GM12878 (cell line): ENCODE data around the gene SYNGR3. TPM values are rescaled to one million over a fixed set of nuclear protein-coding genes. Genes with fewer than 3 reads are reported as not detected.
A peak's percentile ranks its signal among the peaks of the same experiment; 100 is the strongest.

Source experiments
- ATAC-seq: fragments of 200-7000 bp; cut with Tn5 transposase; 3 replicates; pipeline ENCODE4 v1.9.1; 2020; ENCODE audit warnings: mild to moderate bottlenecking, moderate library complexity
- BruUV-seq: library from RNA; stranded (reverse); fragments of 400-500 nt; replicated peaks from 2 replicates; lab custom pipeline; 2021; lab: Mats Ljungman, UMichigan
- CTCF ChIA-PET: fragments of 300-600 bp; sonication (Branson Sonifier 250); formaldehyde crosslinking; extraction: SDS; loops from one replicate; lab custom pipeline; 2021; ENCODE audit warnings: inconsistent platforms; lab: Yijun Ruan, JAX
- POLR2A ChIA-PET: fragments of 350-600 bp; formaldehyde crosslinking; extraction: SDS; loops from one replicate; lab custom pipeline; 2021; ENCODE audit warnings: inconsistent platforms; lab: Charles Lee
- RAD21 ChIA-PET: fragments of 300-600 bp; sonication (Branson Sonifier 250); formaldehyde crosslinking; loops from one replicate; lab custom pipeline; 2023; ENCODE audit warnings: antibody characterized with exemption; ENCODE audit not compliant: unreplicated experiment; lab: Charles Lee
- SMC1A ChIA-PET: fragments of 300-600 bp; sonication (Branson Sonifier 250); formaldehyde crosslinking; loops from one replicate; lab custom pipeline; 2023; ENCODE audit not compliant: unreplicated experiment, uncharacterized antibody; lab: Charles Lee
- DNase-seq: peaks from one replicate; pipeline ENCODE4 v3.0.0-alpha.2; 2011; ENCODE audit warnings: low read depth, low spot score
- FAIRE-seq: peaks from 3 replicates; lab custom pipeline; 2011; peaks lifted over from hg19 to GRCh38; lab: Jason Lieb, UNC
- H2AFZ ChIP-seq: 2 replicates; pipeline ENCODE4 v1.6.0; 2011; ENCODE audit warnings: low read depth, low read length, control low read depth; ENCODE audit not compliant: control insufficient read depth
- H3K27ac ChIP-seq: 2 replicates; pipeline ENCODE4 v1.5.1; 2011; ENCODE audit warnings: control low read depth; ENCODE audit not compliant: control insufficient read depth, insufficient read depth
- H3K27me3 ChIP-seq, 2 experiments: replicated peaks in 1 of 2; 2 replicates each; pipeline versions ENCODE4 v1.6.0 to v1.6.1; 2011; ENCODE audit warnings: low read length in 1 of 2; ENCODE audit not compliant: control insufficient read depth in 2 of 2, insufficient read depth in 2 of 2
- H3K36me3 ChIP-seq, 2 experiments: 2 replicates each; pipeline ENCODE4 v1.5.1; 2011; ENCODE audit warnings: low read length in 1 of 2; ENCODE audit not compliant: control insufficient read depth in 2 of 2, insufficient read depth in 2 of 2
- H3K4me1 ChIP-seq: 2 replicates; pipeline ENCODE4 v1.6.1; 2011; ENCODE audit warnings: mild to moderate bottlenecking, low read length, moderate library complexity, mixed read lengths; ENCODE audit not compliant: control insufficient read depth, insufficient read depth
- H3K4me2 ChIP-seq: 2 replicates; pipeline ENCODE4 v1.6.0; 2011; ENCODE audit warnings: control low read depth; ENCODE audit not compliant: control insufficient read depth, insufficient read depth
- H3K4me3 ChIP-seq: fragments of 200-600 bp; sonication (generic); 2 replicates; pipeline ENCODE4 v1.5.1; 2016
- H3K79me2 ChIP-seq: 2 replicates; pipeline ENCODE4 v1.6.0; 2011; ENCODE audit warnings: low read length; ENCODE audit not compliant: control insufficient read depth, insufficient read depth
- H3K9ac ChIP-seq: 2 replicates; pipeline ENCODE4 v1.8.0; 2011; ENCODE audit warnings: low read length, control low read depth, mixed read lengths; ENCODE audit not compliant: control insufficient read depth, insufficient read depth
- H3K9me3 ChIP-seq: replicated peaks from 3 replicates; pipeline ENCODE4 v1.5.1; 2011; ENCODE audit warnings: mild to moderate bottlenecking, low read length; ENCODE audit not compliant: control insufficient read depth, insufficient read depth
- H4K20me1 ChIP-seq: 2 replicates; pipeline ENCODE4 v1.6.0; 2011; ENCODE audit not compliant: control insufficient read depth, insufficient read depth
- GABPA ChIP-seq: IDR thresholded peaks from 2 replicates; pipeline ENCODE4 v1.6.1; 2014; ENCODE audit warnings: antibody characterized with exemption, low read depth, mild to moderate bottlenecking, inconsistent platforms
- MYC ChIP-seq: IDR thresholded peaks from 2 replicates; pipeline ENCODE4 v1.6.1; 2011; ENCODE audit warnings: mild to moderate bottlenecking, low read length, moderate library complexity, inconsistent platforms; ENCODE audit not compliant: insufficient read depth, insufficient replicate concordance, insufficient read length, severe bottlenecking
- RUNX3 ChIP-seq: IDR thresholded peaks from 2 replicates; pipeline ENCODE4 v1.6.1; 2012; ENCODE audit warnings: low read length, inconsistent platforms
- SREBF1 ChIP-seq: IDR thresholded peaks from 2 replicates; pipeline ENCODE4 v1.6.1; 2012; ENCODE audit warnings: mild to moderate bottlenecking, low read length
- TAF1 ChIP-seq: IDR thresholded peaks from 2 replicates; pipeline ENCODE4 v1.6.1; 2011; ENCODE audit warnings: mild to moderate bottlenecking, low read depth, low read length, borderline replicate concordance
- USF2 ChIP-seq: IDR thresholded peaks from 2 replicates; pipeline ENCODE4 v1.6.1; 2011; ENCODE audit warnings: low read depth, low read length, improper control_type of control experiment, borderline replicate concordance
- ZBED1 ChIP-seq: IDR thresholded peaks from 2 replicates; pipeline ENCODE4 v1.6.1; 2016; ENCODE audit warnings: borderline replicate concordance
- ZZZ3 ChIP-seq: IDR thresholded peaks from 2 replicates; pipeline ENCODE4 v1.6.1; 2011; ENCODE audit warnings: low read depth; ENCODE audit not compliant: control insufficient read depth, insufficient read length
- WGBS: methylation state at CpG from one replicate; pipeline ENCODE4 v1.1.6; 2016; ENCODE audit warnings: low lambda C conversion rate; ENCODE audit not compliant: insufficient replicate concordance, insufficient coverage; ENCODE audit errors: missing lambda C conversion rate; 5-methylcytosine and 5-hydroxymethylcytosine counted together
- in situ Hi-C: fragments of 300-500 bp; cut with MboI; formaldehyde crosslinking; loops from 9 replicates; pipeline ENCODE4 v1.14.3; 2018; ENCODE audit warnings: mixed read lengths
- intact Hi-C: fragments of 100-400 bp; cut with micrococcal nuclease; formaldehyde crosslinking; loops from one replicate; pipeline ENCODE4 v1.14.2; 2022; ENCODE audit not compliant: unreplicated experiment
- polyA plus RNA-seq, 11 experiments: library from polyadenylated mRNA; depleted of rRNA in 4 of 11; unstranded in 6 of 11; stranded (reverse) in 5 of 11; fragments of >200 nt; fragmentation: Nextera tagmentation in 4 of 11; fragmentation: Illumina TruSeq in 1 of 11; extraction: Ambion mirVana in 4 of 11; extraction: Trizol in 1 of 11; gene quantifications; 1 replicate in 1 of 11; 2 replicates in 10 of 11; pipeline versions ENCODE4 v1.2.1 to v1.2.3, GENCODE V29; 2011 to 2016; ENCODE audit warnings: inconsistent platforms in 2 of 11, missing spikeins in 2 of 11, low read depth in 1 of 11
- total RNA-seq, 4 experiments: library from RNA; depleted of rRNA in 3 of 4; stranded (reverse); fragments of >200 nt in 3 of 4; fragmentation: Illumina TruSeq in 1 of 4; extraction: Trizol in 1 of 4; gene quantifications; 2 replicates each; pipeline versions ENCODE4 v1.2.1 to v1.2.3, GENCODE V29; 2013 to 2021

The SYNGR3 gene
- total and polyA plus RNA-seq, 10 of the 15 experiments (the other 5 are each of a cell fraction or from before 2014, with no cell fraction given), result 1.2 to 18.1 (median 6.6) TPM

DNA sequence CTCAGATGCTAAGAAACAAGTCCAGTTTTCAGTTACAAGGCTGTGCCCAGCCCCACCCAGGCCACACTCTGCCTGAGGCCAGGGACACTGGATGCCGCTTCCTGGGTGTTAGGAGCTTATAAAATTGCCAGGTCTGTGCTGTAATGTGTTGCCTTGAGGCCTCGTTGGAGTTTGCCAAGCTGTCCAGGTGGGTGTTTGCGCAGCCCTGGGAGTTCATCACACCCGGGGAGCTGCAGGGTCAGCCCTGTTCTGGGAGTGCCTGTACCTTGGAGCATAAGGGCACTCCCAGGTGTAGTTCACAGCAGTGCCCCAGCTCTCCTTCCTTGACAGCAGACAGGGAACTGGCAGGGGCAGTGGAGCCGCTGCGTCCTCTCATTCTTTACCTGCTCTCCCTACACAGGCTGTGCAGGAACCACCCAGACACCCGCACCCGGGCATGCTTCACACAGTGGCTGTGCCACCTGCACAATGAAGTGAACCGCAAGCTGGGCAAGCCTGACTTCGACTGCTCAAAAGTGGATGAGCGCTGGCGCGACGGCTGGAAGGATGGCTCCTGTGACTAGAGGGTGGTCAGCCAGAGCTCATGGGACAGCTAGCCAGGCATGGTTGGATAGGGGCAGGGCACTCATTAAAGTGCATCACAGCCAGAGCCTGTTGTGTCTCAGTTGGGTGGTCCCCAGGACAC, 4.2 kb upstream of the SYNGR3 start:
- TF ChIP-seq TAF1, result no peak
- no peak for TF ChIP-seq GABPA
- no peak for TF ChIP-seq USF2
- no peak for TF ChIP-seq ZBED1
- no peak for TF ChIP-seq ZZZ3
- TF ChIP-seq MYC, result no peak
- no peak for TF ChIP-seq SREBF1
- no peak for TF ChIP-seq RUNX3
- Histone ChIP-seq H3K79me2 (no peaks in the 10 kb centered on the region; the same call in none of the 2 replicates), H3K4me3 (peak overlapping the region; percentile 87), H3K4me2 (peak overlapping the region; percentile 95), H3K9me3 (no peaks in the 10 kb centered on the region), H2AFZ (no peak overlapping the region), H4K20me1 (no peaks in the 10 kb centered on the region), H3K27ac (no peak overlapping the region), H3K4me1 (peaks cover 30% of the 10 kb centered on the region), H3K27me3 (0 out of 4 replicates have a peak, but pooled peaks cover 0 to 3% of the 10 kb centered on the region in 2 experiments), H3K36me3 (peaks cover 5 to 6% of the 10 kb centered on the region in 2 experiments; a peak in 3 of 4 replicates), H3K9ac (peak overlapping the region; percentile 80)
- ChIA-PET POLR2A (interaction anchor here (0.5 to 4.7 kb wide), 3 partner anchors 14 to 124 kb away, joined by 7 to 21 read pairs (median 8); partner anchors contain the start of genes RPS2 and TBL3), CTCF (interaction anchor here (0.6 to 1.6 kb wide), 2 partner anchors 16 to 18 kb away, joined by 3 to 6 read pairs; no protein-coding TSS in a partner anchor), RAD21 (no interaction called here), SMC1A (no interaction called here)
- in situ Hi-C loops (no loop called here), intact Hi-C loops (no loop called here)
- no peak for DNase-seq
- WGBS, result 90% methylated on average over 14 of the region's 14 CpGs
- ATAC-seq, result no peak
- no peak for FAIRE-seq
- BruUV-seq, result no TSS peak
